ENCODE data around the gene SF3B5. TPM values are rescaled to one million over a fixed set of nuclear protein-coding genes. Genes with fewer than 3 reads are reported as not detected.
A peak's percentile ranks its signal among the peaks of the same experiment; 100 is the strongest.

SF3B5 gene
- total and polyA plus RNA-seq, 9 of the 15 experiments (the other 6 are each of a cell fraction or from before 2014, with no cell fraction given): 238 to 1,211 (median 407) TPM

GRCh38 chr6:144087789-144088426 is 7.5 kb downstream of the SF3B5 start (continued):
- TF ChIP-seq POU5F1 (IDR thresholded peaks at IDR 0.05; ENCODE audit: borderline replicate concordance, low read depth, low read length, partially characterized antibody) (no peak), ERF (CRISPR knock-in tag; IDR thresholded peaks at IDR 0.05) (peak; percentile 38; the same call in 1 of the 2 replicates), CHD1 (IDR thresholded peaks at IDR 0.05; ENCODE audit: low read length) (no peak), BACH1 (tag; IDR thresholded peaks at IDR 0.05) (no peak; the same call in 1 of the 2 replicates), CHD2 (IDR thresholded peaks at IDR 0.05; ENCODE audit: low read depth, low read length) (no peak), PRDM10 (IDR thresholded peaks at IDR 0.05; ENCODE audit: partially characterized antibody) (peak; percentile 15), HES1 (IDR thresholded peaks at IDR 0.05; ENCODE audit: low read depth) (no peak), ZNF766 (CRISPR knock-in tag; conservative IDR thresholded peaks at IDR 0.05) (peak; percentile 62; the same call in 1 of the 2 replicates), NFE2 (IDR thresholded peaks at IDR 0.05; ENCODE audit: low read depth) (no peak), UBTF (IDR thresholded peaks at IDR 0.05; ENCODE audit: borderline replicate concordance in 1 of 2, low read depth in 2 of 2, low read length in 2 of 2) (0 out of 4 replicates have a peak, but pooled peaks of 1 of the 2 experiments have one; percentile 33), ZNF124 (CRISPR knock-in tag; IDR thresholded peaks at IDR 0.05) (no peak), RCOR1 (IDR thresholded peaks at IDR 0.05; ENCODE audit: borderline replicate concordance in 1 of 2, low read depth in 2 of 2, low read length in 2 of 2) (peak in 1 of 2 experiments; percentile 18; a peak in 1 of 4 replicates), ZNF76 (CRISPR knock-in tag; IDR thresholded peaks at IDR 0.05; ENCODE audit: borderline replicate concordance) (no peak), L3MBTL2 (IDR thresholded peaks at IDR 0.05) (peak; percentile 70; the same call in 1 of the 2 replicates)
